Activated CD4-positive, alpha-beta T cell treated with anti-CD3 and anti-CD28 coated beads, Interleukin-2, amount 50 U/mL, for 1 hour (primary cell): ENCODE results near the gene FGF14.
"Not testable (repeated sequence)": the region's sequence is repeated elsewhere in the genome, so short reads cannot be mapped to it uniquely, and the experiment has no call there.

ENCODE experiments used
- DNase-seq: peaks from one replicate; pipeline ENCODE4 v3.0.0-alpha.2; 2020

The FGF14 gene

DNA sequence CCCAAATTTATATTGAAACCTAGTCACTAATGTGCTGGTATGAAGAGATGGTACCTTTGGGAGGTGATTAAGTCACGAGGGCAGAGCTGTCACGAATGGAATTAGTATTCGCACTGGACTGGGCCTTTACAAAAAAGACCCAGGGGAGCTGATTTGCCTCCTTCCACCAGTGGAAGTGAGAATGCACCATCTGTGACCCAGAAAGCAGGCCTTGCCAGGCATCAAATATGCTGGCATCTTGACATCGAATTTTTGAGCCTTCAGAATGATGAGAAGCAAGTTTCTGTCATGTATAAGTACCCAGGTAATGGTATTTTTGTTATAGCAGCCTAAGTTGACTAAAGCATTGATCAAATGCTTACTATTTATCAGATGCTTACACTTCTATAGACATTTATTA lies 373.6 kb downstream of the FGF14 start:
- no peak for DNase-seq

DNA sequence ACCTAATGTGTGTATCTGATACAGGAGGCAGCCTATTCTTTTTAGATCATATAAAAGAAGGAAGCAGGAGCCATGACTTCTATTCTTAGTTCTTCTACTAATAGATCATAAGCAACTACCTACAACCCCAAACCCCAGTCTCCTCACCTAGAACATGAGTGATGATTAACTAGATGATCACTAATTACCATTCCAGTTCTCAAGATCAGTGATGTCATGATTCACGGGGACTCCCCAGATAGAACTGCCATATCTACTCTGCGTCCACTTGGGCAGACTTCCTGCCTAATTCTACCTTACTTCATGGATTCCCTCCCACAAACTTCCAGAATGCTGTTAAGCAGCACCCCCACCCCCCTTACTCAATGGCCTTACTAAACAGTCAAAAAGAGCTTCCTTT lies 380.1 kb downstream of the FGF14 start:
- DNase-seq: no peak

DNA sequence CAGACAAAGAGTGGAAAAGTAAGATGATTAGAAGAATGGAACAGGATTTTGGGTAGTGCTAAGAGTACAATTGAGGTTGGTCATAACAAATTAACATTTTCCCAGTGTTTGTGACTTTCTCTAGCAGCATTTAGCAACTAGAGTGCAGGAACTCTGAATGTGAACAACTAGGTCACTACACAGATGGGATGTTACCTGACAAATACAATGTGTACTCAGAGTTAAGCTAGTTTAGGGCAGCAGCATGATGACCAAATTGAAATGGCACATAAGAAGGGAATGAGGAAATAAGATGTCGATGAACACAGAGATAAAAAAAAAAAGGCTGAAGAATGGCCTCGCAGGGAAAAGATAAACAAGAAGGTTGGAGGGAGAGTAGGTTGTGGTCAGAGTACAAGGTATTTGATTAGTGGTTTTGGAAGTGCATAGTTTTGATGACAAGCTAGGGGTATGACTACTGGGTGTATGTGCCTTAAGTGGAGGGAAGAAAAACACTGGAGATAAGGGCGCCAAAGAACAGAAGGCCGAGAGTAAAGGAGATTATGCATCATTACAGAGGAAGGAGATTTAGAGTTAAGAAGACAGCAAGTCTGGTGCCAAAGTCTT lies 381.1 kb downstream of the FGF14 start:
- no peak for DNase-seq

DNA sequence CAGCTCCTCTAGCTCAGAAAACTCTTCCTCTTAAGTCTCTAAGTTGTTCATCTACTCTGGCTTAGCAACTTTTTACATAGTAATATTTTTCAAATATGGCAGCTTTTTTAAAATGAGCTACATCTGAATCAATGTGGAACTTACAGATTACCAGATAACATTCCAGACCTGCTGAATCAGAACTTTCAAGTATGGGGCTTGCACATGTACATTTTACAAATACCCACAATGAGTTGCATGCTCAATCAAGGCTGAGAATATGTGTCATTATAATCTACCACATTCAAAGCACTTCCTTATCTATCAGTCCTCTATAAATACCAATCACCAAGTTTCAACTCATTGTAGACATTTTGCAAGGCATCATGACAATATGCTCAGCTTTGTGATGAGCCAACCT lies 383.1 kb downstream of the FGF14 start:
- DNase-seq: no peak

DNA sequence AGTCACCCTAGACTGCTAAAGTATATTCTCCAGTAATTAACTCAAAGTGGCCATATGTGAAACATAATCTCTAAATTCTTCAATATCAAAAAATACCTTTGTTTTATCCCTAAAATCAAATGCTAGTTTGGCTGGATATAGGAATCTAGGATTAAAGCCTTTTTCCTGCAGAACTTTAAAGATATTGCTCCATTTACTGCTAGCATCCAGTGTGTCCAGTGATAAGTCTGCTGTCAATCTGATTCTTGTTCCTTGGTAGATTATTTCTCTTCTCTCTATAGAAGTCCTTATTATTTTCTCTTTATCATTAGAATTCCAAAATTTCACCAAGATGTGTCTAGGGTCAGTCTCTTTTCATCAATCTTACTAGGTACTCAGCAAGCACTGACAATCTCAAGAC lies 384.6 kb downstream of the FGF14 start:
- no peak for DNase-seq

DNA sequence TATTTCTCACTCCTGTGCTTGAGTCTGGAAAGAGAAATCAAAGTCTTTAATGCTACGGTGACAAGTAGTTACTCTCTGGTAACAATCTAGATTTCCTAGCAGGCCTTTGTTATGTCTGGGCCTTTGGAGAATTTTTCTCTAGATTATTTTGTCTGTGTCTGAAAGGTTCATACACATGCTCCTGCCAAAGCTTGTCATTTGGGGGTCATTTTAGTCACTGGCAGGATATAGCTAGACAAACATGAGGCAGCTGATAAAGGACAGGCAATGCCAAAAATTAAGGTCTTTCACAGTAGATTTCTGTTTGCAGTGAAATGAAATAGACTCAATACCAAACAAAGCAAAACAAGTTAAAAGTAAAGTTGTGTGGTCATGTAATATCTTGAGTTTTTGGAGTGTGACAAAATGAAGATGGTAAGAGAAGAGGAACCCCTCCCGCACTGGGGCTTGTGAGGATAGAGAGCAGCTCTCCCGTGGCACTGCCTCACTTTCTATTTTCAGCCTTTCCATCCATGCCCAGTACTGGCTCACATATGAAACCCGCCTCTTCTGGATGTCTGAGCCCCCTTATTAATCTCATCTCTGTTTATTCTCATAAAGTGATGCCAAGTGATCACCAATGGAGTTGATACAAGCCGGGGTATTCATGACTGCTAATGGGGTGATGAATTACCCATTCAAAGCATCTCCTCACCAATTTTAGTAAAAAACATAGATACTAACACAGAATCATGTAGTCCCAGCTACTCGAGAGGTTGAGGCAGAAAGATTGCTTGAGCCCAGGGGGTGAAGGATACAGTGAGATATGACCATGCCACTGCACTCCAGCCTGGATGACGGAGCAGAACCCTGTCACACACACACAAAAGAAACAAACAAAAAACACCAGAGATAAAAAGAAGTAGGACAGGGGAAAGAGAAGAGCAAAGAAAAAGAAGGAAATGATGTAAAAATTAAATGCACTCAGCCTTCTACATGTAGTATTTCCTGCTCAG lies 389.3 kb downstream of the FGF14 start:
- no peak for DNase-seq

DNA sequence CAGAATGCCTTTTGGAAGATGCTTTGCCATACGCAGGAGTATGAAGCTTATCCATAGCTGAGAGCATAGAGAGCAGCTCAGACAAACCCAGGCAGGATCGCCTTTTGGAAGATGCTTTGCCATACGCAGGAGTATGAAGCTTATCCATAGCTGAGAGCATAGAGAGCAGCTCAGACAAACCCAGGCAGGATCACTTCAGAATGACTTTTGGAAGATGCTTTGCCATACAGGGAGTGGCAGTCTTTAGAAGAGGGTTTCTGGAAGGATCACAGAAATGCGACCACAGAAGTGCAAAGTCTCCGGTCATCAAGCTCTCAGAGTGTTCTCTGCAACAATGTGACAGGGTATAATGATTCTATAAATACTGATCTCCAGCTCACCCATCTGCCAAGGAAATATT lies 390.4 kb downstream of the FGF14 start:
- not testable (repeated sequence) for DNase-seq

DNA sequence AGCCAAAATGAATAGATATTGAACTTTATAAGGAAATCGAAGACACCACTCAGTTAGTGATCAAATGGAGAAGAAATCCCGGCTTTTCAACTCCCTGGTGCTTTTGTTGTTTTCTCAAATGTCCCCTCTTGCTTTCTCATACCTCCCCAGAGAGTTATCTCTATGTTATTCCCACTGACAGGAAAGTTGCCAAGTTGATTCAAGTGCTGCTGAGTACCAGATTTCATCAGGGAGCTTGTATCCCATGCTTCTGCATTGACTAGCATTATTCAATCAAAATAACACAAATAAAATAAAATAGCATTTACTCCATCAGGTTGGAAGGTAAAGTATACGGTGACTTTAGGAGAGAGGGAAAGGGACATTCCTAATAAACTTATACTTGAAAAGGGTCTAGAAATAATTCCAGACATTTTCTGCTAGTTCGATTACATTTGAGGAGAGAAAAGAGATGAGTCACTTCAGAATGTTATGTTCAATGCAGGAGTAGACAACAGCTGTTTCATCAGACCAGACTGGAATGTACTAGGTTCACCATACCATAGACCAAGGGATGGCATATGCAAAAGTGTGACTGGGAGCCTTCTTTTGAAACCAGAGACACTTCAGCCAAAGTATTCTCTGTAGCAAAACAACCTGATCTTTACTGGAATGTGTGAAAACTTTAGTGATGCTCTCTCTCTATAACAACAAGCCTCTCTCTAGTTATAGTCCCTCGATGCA lies 397.8 kb downstream of the FGF14 start:
- no peak for DNase-seq

DNA sequence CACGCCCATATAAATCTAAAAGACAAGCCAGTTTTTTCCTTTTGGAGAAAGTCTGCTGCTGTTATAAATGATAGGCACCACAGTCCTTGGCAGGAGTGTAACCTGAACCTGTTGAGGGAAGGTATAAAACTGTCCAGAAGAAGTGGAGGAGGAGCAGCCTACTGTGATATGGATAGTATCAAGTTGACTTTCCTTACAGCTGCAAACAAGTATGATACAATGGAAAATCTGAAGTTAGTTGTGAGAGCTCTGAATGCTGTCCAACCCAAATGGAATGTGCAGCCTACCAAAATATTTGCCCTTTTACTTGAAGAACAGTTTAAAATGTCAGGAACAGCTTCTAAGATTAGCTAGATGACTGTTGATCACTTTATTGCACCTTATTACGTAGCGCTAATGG lies 399.6 kb downstream of the FGF14 start:
- DNase-seq: no peak

DNA sequence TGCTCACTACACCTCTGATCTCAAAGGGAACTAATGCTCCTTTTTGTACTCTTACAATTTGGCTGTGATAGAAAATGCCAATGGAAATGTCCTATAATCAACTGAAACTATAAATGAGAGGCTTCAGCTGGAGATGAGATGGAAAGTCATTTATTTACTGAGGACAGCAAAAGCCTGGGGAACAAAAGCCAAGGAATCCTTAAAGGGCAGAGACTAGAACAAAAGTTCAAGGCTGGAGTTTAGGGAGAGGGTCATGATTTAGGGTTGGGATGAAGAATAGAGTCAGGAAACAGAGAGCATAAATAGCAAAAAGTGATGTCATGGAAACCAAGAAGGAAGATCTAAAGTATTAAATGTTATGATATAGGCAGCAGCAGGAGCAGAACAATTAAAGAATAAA lies 401.1 kb downstream of the FGF14 start:
- no peak for DNase-seq

DNA sequence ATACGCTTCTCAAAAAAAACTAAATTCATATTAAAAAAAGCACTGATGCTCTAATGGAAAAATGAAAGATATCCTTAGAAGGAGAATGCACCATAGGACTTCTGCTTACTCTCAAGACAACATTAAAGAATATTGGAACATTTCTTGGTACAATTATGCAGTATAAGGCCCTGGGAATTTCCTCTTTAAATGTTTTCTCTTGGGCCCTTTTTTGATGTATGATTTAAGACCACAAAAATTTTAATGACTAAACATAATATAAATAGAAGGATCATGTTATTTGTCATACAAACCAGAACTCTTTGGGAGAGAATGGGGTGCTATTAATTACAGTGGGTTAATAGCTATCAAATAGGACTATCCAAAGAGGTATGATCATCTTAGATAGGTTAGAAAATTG lies 403.7 kb downstream of the FGF14 start:
- no peak for DNase-seq

DNA sequence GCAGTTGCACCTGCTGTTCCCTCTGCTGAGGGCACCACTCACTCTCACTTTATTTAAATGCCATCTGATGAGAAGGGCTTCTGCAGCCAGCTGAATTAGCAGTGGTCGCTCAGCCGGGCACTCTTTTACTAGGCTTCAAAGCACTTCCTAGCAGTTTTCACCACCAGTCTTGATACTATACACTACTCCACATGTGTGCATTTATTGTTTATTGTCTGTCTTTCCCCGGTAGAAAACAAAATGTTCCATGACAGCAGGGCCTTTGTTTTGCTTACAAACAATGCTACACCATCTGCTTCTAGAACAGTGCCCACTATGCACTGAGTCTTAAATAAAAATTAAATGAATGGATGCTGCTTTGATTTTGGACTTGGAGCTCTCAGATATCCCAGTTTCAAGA lies 404.9 kb downstream of the FGF14 start:
- no peak for DNase-seq

DNA sequence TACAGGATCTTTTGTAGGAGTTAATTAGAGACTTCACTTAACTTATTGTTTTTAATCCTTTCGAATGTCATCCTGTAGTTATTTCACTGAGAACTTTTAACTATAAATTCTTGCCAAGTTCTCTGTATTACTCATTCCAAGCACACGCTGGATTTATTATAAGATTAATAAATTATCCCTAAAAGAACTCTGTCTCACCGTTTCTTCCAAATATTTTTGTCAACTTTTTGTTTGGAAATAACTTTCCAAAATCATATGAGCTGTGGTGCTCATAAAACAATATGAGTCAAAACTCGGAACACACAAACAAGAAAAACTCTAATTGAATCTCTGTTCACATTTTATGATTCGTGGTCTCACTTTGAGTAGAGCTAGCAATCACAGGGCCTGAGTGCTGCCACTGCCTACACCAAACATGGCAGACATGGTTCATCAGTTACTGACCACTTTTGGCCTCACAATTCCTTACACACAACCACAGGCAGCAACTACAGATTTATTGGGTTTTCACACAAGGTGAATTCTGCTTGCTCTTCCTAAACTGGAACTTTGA lies 412.0 kb downstream of the FGF14 start:
- no peak for DNase-seq

DNA sequence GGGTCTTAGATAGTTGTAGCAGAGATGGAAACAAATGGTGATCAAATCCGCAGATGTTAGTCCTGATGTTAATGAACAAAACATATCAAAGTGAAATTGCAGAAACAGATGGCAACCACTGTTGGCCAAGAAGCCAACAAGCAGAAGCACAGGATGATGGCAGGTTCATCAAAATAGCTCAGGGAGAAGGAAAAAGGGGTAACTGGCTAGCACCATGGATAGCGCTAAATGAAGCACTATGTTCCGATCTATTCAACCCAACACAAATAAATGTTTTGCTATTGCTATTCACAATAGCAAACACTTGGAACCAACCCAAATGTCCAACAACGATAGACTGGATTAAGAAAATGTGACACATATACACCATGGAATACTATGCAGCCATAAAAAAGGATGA lies 413.7 kb downstream of the FGF14 start:
- DNase-seq: no peak

DNA sequence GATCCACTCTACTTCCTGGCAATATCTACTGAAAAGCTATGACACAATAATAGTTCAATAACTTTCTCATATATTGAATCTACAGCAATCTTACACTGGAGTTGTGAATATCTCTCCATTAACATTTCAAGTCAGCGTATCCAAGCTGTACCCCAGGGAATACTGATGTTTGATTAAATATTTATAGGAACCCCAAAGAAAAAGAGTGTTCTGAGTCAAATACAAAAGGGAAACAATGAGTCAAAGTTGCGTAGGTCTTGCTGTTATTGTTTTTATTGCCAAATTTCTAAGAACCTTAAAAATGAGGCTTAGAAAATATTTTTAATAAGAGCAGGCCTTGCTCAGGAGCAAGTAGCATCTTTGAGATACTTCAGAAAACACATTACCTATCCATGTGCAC lies 415.5 kb downstream of the FGF14 start:
- DNase-seq: no peak

DNA sequence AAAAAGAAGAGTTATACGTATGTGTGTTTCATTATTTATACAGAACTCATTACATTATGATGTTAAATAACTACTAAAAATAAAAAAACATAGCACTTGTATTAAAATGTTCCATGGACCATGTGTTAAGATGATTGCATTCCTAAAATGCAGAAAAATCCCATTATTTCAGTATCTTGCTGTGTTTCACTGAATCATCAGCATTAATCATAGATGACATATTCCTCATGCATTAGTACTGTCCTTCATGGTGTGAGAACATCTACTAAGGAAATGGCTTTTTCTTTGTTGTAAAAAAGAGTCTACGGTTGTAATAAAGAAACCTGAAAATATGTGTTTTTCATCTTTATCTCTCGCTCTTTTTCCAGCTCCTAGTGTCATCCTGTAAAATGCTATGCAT lies 416.5 kb downstream of the FGF14 start:
- DNase-seq: no peak

DNA sequence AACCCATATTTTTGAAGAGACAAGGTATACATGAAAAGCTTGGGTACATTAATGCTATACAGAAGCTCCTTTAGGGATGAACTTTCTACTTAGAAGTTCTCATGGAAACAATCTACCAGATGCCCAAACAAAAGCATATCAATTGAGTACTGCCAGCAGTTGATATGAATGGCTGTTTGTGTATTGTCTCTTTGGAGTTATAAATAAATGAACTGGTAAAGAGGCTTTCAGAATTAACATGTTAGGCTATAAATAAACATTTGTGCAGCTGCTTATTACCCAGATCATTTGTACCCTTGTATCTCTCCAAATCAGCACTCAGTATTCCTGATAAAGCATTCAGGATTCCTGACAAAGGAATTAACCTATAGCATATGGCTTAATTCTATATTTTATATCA lies 418.9 kb downstream of the FGF14 start:
- DNase-seq: no peak

DNA sequence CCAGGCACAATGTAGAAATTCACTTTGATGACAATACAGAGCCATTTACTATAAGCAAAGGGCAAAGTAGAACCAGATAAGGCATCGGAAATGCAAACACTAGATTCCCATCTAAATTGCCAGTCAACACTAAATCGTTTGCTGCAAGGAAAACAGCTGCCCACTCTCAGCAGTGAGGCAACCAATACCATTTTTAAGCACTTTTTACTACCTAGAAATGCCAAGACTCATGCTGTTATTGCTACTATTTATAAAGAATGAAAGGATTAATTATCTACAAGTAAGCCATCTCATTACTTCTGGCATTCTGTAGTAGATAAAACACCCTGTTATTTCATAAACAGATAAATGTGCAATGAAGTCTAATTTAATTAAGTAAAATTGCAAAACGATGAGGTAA lies 422.0 kb downstream of the FGF14 start:
- no peak for DNase-seq

DNA sequence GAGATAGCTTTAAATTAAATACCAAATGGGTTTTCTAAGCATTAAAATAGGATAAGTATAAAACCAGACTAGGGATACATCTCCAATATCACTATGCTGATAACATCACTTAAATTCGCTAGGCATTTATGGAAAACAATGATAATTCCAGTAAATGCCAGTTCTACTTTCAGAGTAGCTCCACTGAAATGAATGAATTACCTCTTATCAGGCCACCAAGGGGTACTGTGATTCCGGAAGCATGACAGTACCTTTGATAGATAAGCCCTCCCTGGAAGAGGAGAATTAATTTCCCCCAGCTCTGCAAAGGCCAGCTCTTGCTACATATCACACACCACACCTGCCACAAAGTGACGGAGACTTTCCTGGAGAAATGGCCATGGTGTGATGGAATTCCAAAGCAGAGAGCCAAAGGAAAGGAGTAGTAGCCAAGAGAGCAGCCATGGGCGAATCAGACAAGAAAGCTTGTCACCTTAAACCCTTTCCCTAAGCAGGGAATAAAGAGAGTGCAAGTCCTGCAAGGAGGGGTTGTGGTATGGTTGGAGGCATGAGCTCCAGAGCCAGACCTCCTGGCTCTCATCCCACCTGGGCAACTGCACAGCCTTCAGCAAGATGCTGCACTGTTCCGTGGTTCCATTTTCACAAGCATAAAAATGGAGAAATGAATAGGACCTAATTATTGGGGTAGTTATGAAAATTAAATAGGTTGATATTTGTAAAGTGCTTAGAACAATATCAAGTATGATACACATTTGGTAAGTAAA lies 423.1 kb downstream of the FGF14 start:
- DNase-seq: no peak

DNA sequence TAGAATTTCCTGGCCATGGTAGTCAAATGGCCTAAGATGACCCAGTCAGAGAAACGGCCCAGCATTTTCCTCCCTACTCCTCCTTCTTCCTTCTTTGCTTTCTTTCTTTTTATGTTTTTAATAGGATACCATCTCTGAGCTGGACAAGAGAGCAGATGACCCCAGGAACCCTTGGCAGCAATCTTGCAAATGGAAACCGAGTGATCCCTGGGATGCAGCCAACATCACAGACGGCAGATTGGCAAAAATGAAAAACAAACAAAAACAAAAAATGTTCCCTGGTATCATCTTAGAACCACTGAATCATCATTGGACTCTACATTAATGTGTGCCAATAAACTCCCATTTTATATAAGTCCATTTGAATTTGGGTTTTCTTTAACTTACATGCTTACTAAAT lies 424.4 kb downstream of the FGF14 start:
- no peak for DNase-seq

DNA sequence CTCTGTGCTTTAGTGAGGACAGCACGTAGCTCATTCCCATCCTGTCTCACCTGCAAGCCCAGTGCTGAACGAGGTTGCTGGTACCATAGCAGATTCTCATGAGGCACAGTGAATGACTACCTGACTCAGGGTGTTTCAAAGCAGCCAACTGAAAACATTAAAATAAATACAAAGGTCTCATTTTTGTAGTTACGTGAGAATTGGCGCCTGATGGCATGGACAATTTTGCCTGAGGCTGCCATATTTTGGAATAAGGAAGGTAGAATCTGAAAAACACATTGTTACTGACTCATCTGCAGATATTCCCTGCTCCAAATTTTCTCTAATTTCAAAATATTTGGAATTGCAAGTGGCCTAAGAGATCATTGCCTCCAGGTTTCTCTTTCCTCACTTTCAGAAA lies 429.7 kb downstream of the FGF14 start:
- DNase-seq: no peak

DNA sequence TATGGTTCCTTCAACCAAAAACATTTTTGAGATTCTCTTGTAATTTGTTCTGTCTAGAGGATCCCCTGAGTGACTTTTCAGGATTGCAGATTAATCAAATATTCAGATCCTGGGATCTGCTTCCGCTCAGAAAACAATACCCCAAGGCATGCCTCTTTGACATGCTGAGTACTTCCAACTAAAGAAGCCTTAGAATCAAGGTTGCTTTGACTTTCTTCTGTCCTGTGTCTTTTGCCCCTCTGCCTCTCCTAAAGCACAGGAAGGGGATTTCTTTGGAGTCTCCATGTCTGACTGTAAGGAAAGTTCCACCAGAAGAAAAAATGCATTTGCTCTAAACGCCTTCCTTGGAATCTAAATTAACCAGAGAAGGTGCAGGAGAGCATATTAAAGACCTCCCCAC lies 431.5 kb downstream of the FGF14 start:
- no peak for DNase-seq

DNA sequence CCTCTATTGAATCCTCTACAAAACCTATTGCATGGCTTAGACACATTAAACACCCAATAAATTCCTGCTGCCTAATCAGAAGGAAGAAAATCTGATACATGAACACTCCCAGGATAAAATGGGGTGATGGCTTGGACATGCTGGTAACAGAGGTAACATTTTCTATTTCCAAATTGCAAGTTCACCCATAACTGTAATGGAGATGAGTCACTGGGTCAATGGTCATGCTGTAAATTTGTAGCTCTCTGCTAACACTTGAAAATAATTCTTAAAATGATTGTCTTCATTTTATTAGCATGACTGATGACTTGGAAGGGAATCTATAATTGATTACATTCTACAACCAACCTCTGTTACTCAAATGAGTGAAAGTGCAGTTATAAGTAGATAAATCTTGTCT lies 434.1 kb downstream of the FGF14 start:
- DNase-seq: no peak
